GM23338 (cell line): ENCODE measurements around the gene PLA2G1B.

Experiments
- CREB1 ChIP-seq: fragments of 250-450 bp; sonication (Bioruptor Pico); IDR thresholded peaks from 2 replicates; pipeline ENCODE4 v1.5.0; 2020; ENCODE audit warnings: low read depth, mild to moderate bottlenecking, moderate library complexity
- CTCF ChIP-seq, 2 experiments: fragments of 200-600 bp in 1 of 2; sonication (generic) in 1 of 2; conservative IDR thresholded peaks; 2 replicates each; pipeline versions ENCODE4 v1.5.1 to v1.6.1; 2016 to 2017; ENCODE audit warnings: antibody characterized with exemption in 2 of 2, low read depth in 2 of 2, mild to moderate bottlenecking in 2 of 2, moderate library complexity in 1 of 2
- ETS1 ChIP-seq: IDR thresholded peaks from 2 replicates; pipeline ENCODE4 v1.6.1; 2016; ENCODE audit warnings: antibody characterized with exemption
- EZH2 ChIP-seq: fragments of 200-600 bp; sonication (generic); IDR thresholded peaks from one replicate; pipeline ENCODE4 v1.8.0; 2017; ENCODE audit warnings: antibody characterized with exemption, mild to moderate bottlenecking, low read depth; ENCODE audit not compliant: unreplicated experiment
- EZH2phosphoT487 ChIP-seq: fragments of 200-600 bp; sonication (generic); IDR thresholded peaks from one replicate; pipeline ENCODE4 v1.8.1; 2018; ENCODE audit warnings: antibody characterized with exemption; ENCODE audit not compliant: unreplicated experiment
- JUNB ChIP-seq: IDR thresholded peaks from one replicate; pipeline ENCODE4 v1.6.1; 2016; ENCODE audit warnings: antibody characterized with exemption; ENCODE audit not compliant: unreplicated experiment
- POLR2AphosphoS5 ChIP-seq: IDR thresholded peaks from 2 replicates; pipeline ENCODE4 v1.6.1; 2016; ENCODE audit warnings: antibody characterized with exemption, low read depth
- REST ChIP-seq: IDR thresholded peaks from one replicate; pipeline ENCODE4 v1.6.1; 2018; ENCODE audit warnings: antibody characterized with exemption; ENCODE audit not compliant: unreplicated experiment
- ZNF114 ChIP-seq: fragments of 250-450 bp; sonication (Bioruptor Pico); IDR thresholded peaks from 2 replicates; pipeline ENCODE4 v1.5.0; 2020; ENCODE audit warnings: mild to moderate bottlenecking, moderate library complexity
- ZNF331 ChIP-seq: fragments of 250-450 bp; sonication (Bioruptor Pico); IDR thresholded peaks from 2 replicates; pipeline ENCODE4 v1.5.0; 2020; ENCODE audit warnings: low read depth, mild to moderate bottlenecking, moderate library complexity

GRCh38 chr12:120356567-120357030 lies 29.0 kb upstream of the PLA2G1B start:
- TF ChIP-seq EZH2 (no peak), CTCF (conservative IDR thresholded peaks at IDR 0.05; ENCODE audit: low read depth in 2 of 2) (peak; percentile 88 to 97), POLR2AphosphoS5 (no peak), REST (no peak), EZH2phosphoT487 (no peak), CREB1 (CRISPR knock-in tag) (0 out of 2 replicates have a peak, but pooled peaks have one; percentile 39), JUNB (no peak), ZNF114 (no peak), ZNF331 (CRISPR knock-in tag) (no peak), ETS1 (no peak)
